H1 (cell line): Measurements from ENCODE around the gene NHSL2. TPM values are rescaled to one million over a fixed set of nuclear protein-coding genes. Genes with fewer than 3 reads are reported as not detected.

Experiments
- CHD2 ChIP-seq: IDR thresholded peaks from 2 replicates; pipeline ENCODE4 v1.6.1; 2012; ENCODE audit warnings: low read length, improper control_type of control experiment
- CREB1 ChIP-seq: IDR thresholded peaks from 2 replicates; pipeline ENCODE4 v1.6.1; 2012; ENCODE audit warnings: inconsistent platforms
- HDAC6 ChIP-seq: IDR thresholded peaks from one replicate; pipeline ENCODE4 v1.7.1; 2012; ENCODE audit warnings: low read depth, mild to moderate bottlenecking, inconsistent platforms, low read length, moderate library complexity
- JUND ChIP-seq: IDR thresholded peaks from 2 replicates; pipeline ENCODE4 v1.6.1; 2011; ENCODE audit warnings: mild to moderate bottlenecking, improper control_type of control experiment, low read length
- PHF8 ChIP-seq: fragments of 200-600 bp; sonication (generic); conservative IDR thresholded peaks from 2 replicates; pipeline ENCODE4 v1.7.1; 2012; ENCODE audit warnings: low read depth, mild to moderate bottlenecking, inconsistent platforms, low read length, moderate library complexity
- POLR2AphosphoS5 ChIP-seq: IDR thresholded peaks from 2 replicates; pipeline ENCODE4 v1.6.1; 2011; ENCODE audit warnings: low read depth, low read length
- POU5F1 ChIP-seq: IDR thresholded peaks from 2 replicates; pipeline ENCODE4 v1.6.1; 2011; ENCODE audit warnings: low read depth, mild to moderate bottlenecking, low read length, moderate library complexity
- RNF2 ChIP-seq: fragments of 200-900, 300-1000 bp; sonication (generic); IDR thresholded peaks from 2 replicates; pipeline ENCODE4 v1.7.1; 2016; ENCODE audit warnings: borderline replicate concordance, low read depth, mild to moderate bottlenecking, antibody characterized with exemption, low read length; ENCODE audit not compliant: poor library complexity, severe bottlenecking; ENCODE audit errors: missing control alignments
- USF2 ChIP-seq: IDR thresholded peaks from 2 replicates; pipeline ENCODE4 v1.6.1; 2011; ENCODE audit warnings: low read length, improper control_type of control experiment
- polyA plus RNA-seq, 7 experiments: library from polyadenylated mRNA; depleted of rRNA in 3 of 7; stranded (reverse) in 5 of 7; unstranded in 2 of 7; fragments of >200 nt in 5 of 7; fragments of 200-250 nt in 2 of 7; gene quantifications; 1 replicate in 5 of 7; 2 replicates in 1 of 7; 4 replicates in 1 of 7; pipeline versions ENCODE4 v1.2.1 to v1.2.3, GENCODE V29; 2011 to 2013; ENCODE audit warnings: missing spikeins in 2 of 7, mixed read lengths in 2 of 7
- total RNA-seq: library from RNA; stranded (reverse); fragmentation: NEBNext Ultra II Directional; extraction: Animal tissue kit (Norgen Biotek cat#: 25700); gene quantifications from 2 replicates; pipeline ENCODE4 v1.2.1, GENCODE V29; 2021
- TF ChIP-seq, protein P1 (sequence below), 3 experiments: IDR thresholded peaks; 1 replicate in 2 of 3; 2 replicates in 1 of 3; pipeline versions ENCODE4 v1.5.1 to v1.6.1; 2011; ENCODE audit warnings: low read length in 3 of 3, mild to moderate bottlenecking in 3 of 3, inconsistent platforms in 2 of 3, low read depth in 1 of 3, moderate library complexity in 1 of 3; ENCODE audit not compliant: insufficient read depth in 1 of 3; ENCODE audit errors: control extremely low read depth in 1 of 3

Gene NHSL2
- total and polyA plus RNA-seq, 2 of the 8 experiments (the other 6 are each of a cell fraction or from before 2014, with no cell fraction given): 3.7 to 7.2 TPM

DNA sequence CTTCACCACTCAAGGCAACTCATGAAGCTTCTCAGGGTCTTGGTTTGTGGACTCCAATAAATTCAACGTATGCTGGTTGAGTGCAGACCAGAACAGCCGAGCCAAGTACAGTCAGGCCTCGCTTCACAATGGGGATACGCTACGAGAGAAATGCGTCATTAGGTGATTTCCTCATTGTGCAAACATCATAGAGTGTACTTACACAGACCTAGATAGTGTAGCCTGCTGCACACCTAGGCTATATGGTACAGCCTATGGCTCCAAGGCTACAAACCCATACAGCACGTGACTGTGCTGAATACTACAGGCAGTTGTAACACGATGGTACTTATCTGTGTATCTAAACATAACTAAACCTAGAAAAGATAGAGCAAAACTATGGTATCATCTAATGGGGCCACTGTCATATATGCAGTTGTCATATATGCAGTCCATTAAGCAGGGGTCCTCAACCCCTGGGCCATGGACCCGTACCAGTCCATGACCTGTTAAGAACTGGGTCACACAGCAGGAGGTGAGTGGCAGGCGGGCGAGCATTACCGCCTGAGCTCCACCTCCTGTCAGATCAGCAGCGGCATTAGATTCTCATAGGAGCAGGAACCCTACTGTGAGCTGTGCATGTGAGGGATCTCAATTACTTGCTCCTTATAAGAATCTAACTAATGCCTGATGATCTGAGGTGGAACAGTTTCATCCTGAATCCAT is 189.6 kb downstream of the NHSL2 start (continued):
- TF ChIP-seq POLR2AphosphoS5 (no peak), CREB1 (no peak), JUND (no peak), CHD2 (no peak), USF2 (no peak), PHF8 (no peak), POU5F1 (no peak), HDAC6 (no peak), RNF2 (no peak)
- TF ChIP-seq, protein P1, sequence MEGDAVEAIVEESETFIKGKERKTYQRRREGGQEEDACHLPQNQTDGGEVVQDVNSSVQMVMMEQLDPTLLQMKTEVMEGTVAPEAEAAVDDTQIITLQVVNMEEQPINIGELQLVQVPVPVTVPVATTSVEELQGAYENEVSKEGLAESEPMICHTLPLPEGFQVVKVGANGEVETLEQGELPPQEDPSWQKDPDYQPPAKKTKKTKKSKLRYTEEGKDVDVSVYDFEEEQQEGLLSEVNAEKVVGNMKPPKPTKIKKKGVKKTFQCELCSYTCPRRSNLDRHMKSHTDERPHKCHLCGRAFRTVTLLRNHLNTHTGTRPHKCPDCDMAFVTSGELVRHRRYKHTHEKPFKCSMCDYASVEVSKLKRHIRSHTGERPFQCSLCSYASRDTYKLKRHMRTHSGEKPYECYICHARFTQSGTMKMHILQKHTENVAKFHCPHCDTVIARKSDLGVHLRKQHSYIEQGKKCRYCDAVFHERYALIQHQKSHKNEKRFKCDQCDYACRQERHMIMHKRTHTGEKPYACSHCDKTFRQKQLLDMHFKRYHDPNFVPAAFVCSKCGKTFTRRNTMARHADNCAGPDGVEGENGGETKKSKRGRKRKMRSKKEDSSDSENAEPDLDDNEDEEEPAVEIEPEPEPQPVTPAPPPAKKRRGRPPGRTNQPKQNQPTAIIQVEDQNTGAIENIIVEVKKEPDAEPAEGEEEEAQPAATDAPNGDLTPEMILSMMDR (IDR thresholded peaks at IDR 0.05; ENCODE audit: control extremely low read depth in 1 of 3, insufficient read depth in 1 of 3, low read depth in 1 of 3, low read length in 3 of 3): no peak
- TF ChIP-seq, all 59 proteins: peak for 0
